ENCODE data around the gene RFX3. TPM values are rescaled to one million over a fixed set of nuclear protein-coding genes. Genes with fewer than 3 reads are reported as not detected.

The RFX3 gene
- total and polyA plus RNA-seq, 2 donors from 2014 or later, result 1.6 to 17.8 TPM

- FAIRE-seq (no peak), DNase-seq (no peak)
- Histone ChIP-seq H3K36me3 (ENCODE audit: control insufficient read depth in 2 of 3, insufficient read depth in 3 of 3, low read length in 3 of 3) (no peaks in the 10 kb centered on the region), H3K27me3 (ENCODE audit: control insufficient read depth, insufficient read depth, low read length) (no peaks in the 10 kb centered on the region), H3K9ac (ENCODE audit: low read length in 3 of 3) (no peak overlapping the region), H3K4me3 (ENCODE audit: low read length in 3 of 3) (no peak overlapping the region), H3K27ac (ENCODE audit: low read depth in 2 of 2, low read length in 2 of 2) (no peak overlapping the region), H3K9me3 (ENCODE audit: control insufficient read depth in 2 of 3, insufficient read depth in 1 of 3, low read length in 3 of 3) (no peaks in the 10 kb centered on the region), H3K4me1 (ENCODE audit: control insufficient read depth in 2 of 3, insufficient read depth in 2 of 3, low read depth in 1 of 3, low read length in 3 of 3) (no peaks in the 10 kb centered on the region)
- intact Hi-C loops (cut with DNase I), result no loop called here
- TF ChIP-seq CTCF (IDR thresholded peaks at IDR 0.05; ENCODE audit: borderline replicate concordance, extremely low read depth, insufficient read depth), result no peak
Observed at GRCh38 chr9:3281399-3281798, 244.4 kb downstream of the RFX3 start.

- no peak for TF ChIP-seq CTCF (IDR thresholded peaks at IDR 0.05; ENCODE audit: borderline replicate concordance, extremely low read depth, insufficient read depth)
- FAIRE-seq, result no peak
- intact Hi-C loops (cut with DNase I), result no loop called here
- DNase-seq, result no peak
- Histone ChIP-seq H3K4me1 (ENCODE audit: control insufficient read depth in 2 of 3, insufficient read depth in 2 of 3, low read depth in 1 of 3, low read length in 3 of 3) (no peaks in the 10 kb centered on the region), H3K9me3 (ENCODE audit: control insufficient read depth in 2 of 3, insufficient read depth in 1 of 3, low read length in 3 of 3) (no peaks in the 10 kb centered on the region), H3K9ac (ENCODE audit: low read length in 3 of 3) (no peak overlapping the region), H3K36me3 (ENCODE audit: control insufficient read depth in 2 of 3, insufficient read depth in 3 of 3, low read length in 3 of 3) (no peaks in the 10 kb centered on the region), H3K27ac (ENCODE audit: low read depth in 2 of 2, low read length in 2 of 2) (no peak overlapping the region), H3K4me3 (ENCODE audit: low read length in 3 of 3) (no peak overlapping the region), H3K27me3 (ENCODE audit: control insufficient read depth, insufficient read depth, low read length) (no peaks in the 10 kb centered on the region)
Observed at GRCh38 chr9:3277200-3277599, 248.6 kb downstream of the RFX3 start.

GRCh38 chr9:3271581-3271980 is 254.2 kb downstream of the RFX3 start:
- TF ChIP-seq CTCF (IDR thresholded peaks at IDR 0.05; ENCODE audit: borderline replicate concordance, extremely low read depth, insufficient read depth), result no peak
- H3K4me1 ChIP-seq (ENCODE audit: control insufficient read depth in 2 of 3, insufficient read depth in 2 of 3, low read depth in 1 of 3, low read length in 3 of 3), result no peaks in the 10 kb centered on the region
- H3K27ac ChIP-seq (ENCODE audit: low read depth in 2 of 2, low read length in 2 of 2), result no peak overlapping the region
- H3K36me3 ChIP-seq (ENCODE audit: control insufficient read depth in 2 of 3, insufficient read depth in 3 of 3, low read length in 3 of 3), result no peaks in the 10 kb centered on the region
- intact Hi-C loops (cut with DNase I), result no loop called here
- H3K27me3 ChIP-seq (ENCODE audit: control insufficient read depth, insufficient read depth, low read length), result no peaks in the 10 kb centered on the region
- no peak for FAIRE-seq
- no peak for DNase-seq
- H3K9me3 ChIP-seq (ENCODE audit: control insufficient read depth in 2 of 3, insufficient read depth in 1 of 3, low read length in 3 of 3), result no peaks in the 10 kb centered on the region
- no peak overlapping the region for H3K9ac ChIP-seq (ENCODE audit: low read length in 3 of 3)
- no peak overlapping the region for H3K4me3 ChIP-seq (ENCODE audit: low read length in 3 of 3)

- intact Hi-C loops (cut with DNase I), result no loop called here
- Histone ChIP-seq H3K4me3 (ENCODE audit: low read length in 3 of 3) (no peak overlapping the region), H3K4me1 (ENCODE audit: control insufficient read depth in 2 of 3, insufficient read depth in 2 of 3, low read depth in 1 of 3, low read length in 3 of 3) (no peaks in the 10 kb centered on the region), H3K9me3 (ENCODE audit: control insufficient read depth in 2 of 3, insufficient read depth in 1 of 3, low read length in 3 of 3) (no peaks in the 10 kb centered on the region), H3K36me3 (ENCODE audit: control insufficient read depth in 2 of 3, insufficient read depth in 3 of 3, low read length in 3 of 3) (no peaks in the 10 kb centered on the region), H3K27me3 (ENCODE audit: control insufficient read depth, insufficient read depth, low read length) (no peaks in the 10 kb centered on the region), H3K9ac (ENCODE audit: low read length in 3 of 3) (no peak overlapping the region), H3K27ac (ENCODE audit: low read depth in 2 of 2, low read length in 2 of 2) (no peak overlapping the region)
- DNase-seq (no peak), FAIRE-seq (no peak)
- TF ChIP-seq CTCF (IDR thresholded peaks at IDR 0.05; ENCODE audit: borderline replicate concordance, extremely low read depth, insufficient read depth), result no peak
Observed at GRCh38 chr9:3271157-3271556, 254.6 kb downstream of the RFX3 start.
